Esophagus muscularis mucosa (tissue), 4 donors: Measurements from ENCODE around the gene RXRA. TPM values are rescaled to one million over a fixed set of nuclear protein-coding genes. Genes with fewer than 3 reads are reported as not detected.

Experiments used
- DNase-seq: peaks from one replicate; pipeline ENCODE4 v3.0.0-alpha.2; 2017; ENCODE audit errors: extremely low spot score
- H3K27ac ChIP-seq, 4 donors: fragments of 200-600 bp; sonication (generic); replicated peaks in 1 of 4; 1 replicate in 3 of 4; 2 replicates in 1 of 4; pipeline ENCODE4 v1.5.1; 2016 to 2019; ENCODE audit warnings: mild to moderate bottlenecking in 1 of 4
- H3K27me3 ChIP-seq, 4 donors: fragments of 200-600 bp; sonication (generic); one replicate each; pipeline versions ENCODE4 v1.5.1 to v1.6.0; 2016 to 2019
- H3K36me3 ChIP-seq, 4 donors: fragments of 200-600 bp; sonication (generic); one replicate each; pipeline ENCODE4 v1.5.1; 2016 to 2019
- H3K4me1 ChIP-seq, 4 donors: fragments of 200-600 bp; sonication (generic); one replicate each; pipeline ENCODE4 v1.5.1; 2016 to 2019
- H3K4me3 ChIP-seq, 4 donors: fragments of 200-600 bp; sonication (generic); 1 replicate in 2 of 4; 2 replicates in 2 of 4; pipeline ENCODE4 v1.5.1; 2016 to 2019; ENCODE audit warnings: mild to moderate bottlenecking in 4 of 4, moderate library complexity in 1 of 4
- H3K9me3 ChIP-seq, 4 donors: fragments of 200-600 bp; sonication (generic); 1 replicate in 3 of 4; 2 replicates in 1 of 4; pipeline ENCODE4 v1.5.1; 2016 to 2019
- EP300 ChIP-seq: sonication (generic); formaldehyde crosslinking; IDR thresholded peaks from one replicate; pipeline ENCODE4 v1.6.1; 2017; ENCODE audit warnings: antibody characterized with exemption
- POLR2A ChIP-seq: fragments of 450-650 bp; IDR thresholded peaks from one replicate; pipeline ENCODE4 v1.6.1; 2017; ENCODE audit warnings: antibody characterized with exemption, moderate library complexity, mild to moderate bottlenecking, low read depth
- POLR2AphosphoS5 ChIP-seq, 2 donors: sonication (generic); formaldehyde crosslinking; IDR thresholded peaks; one replicate each; pipeline ENCODE4 v1.6.1; 2017; ENCODE audit warnings: antibody characterized with exemption in 2 of 2
- WGBS: methylation state at CpG from one replicate; pipeline ENCODE4 v1.1.5; 2018; 5-methylcytosine and 5-hydroxymethylcytosine counted together
- intact Hi-C: fragments of 100-400 bp; cut with DNase I; formaldehyde crosslinking; loops from one replicate; pipeline ENCODE4 v1.15.1; 2023
- total RNA-seq, 4 donors: library from RNA; depleted of rRNA; stranded (reverse); fragments of >200 nt; gene quantifications; one replicate each; pipeline versions ENCODE4 v1.1.0 to v1.2.1, GENCODE V29; 2016
- TF ChIP-seq, protein P1 (sequence below), 3 experiments: fragments of 200-600 bp in 2 of 3; fragments of 450-650 bp in 1 of 3; sonication (generic) in 2 of 3; IDR thresholded peaks; one replicate each; pipeline ENCODE4 v1.5.1; 2017 to 2019; ENCODE audit warnings: antibody characterized with exemption in 3 of 3, mild to moderate bottlenecking in 2 of 3, moderate library complexity in 1 of 3

Gene RXRA
- total RNA-seq, 4 donors from 2014 or later: 46.4 to 81.0 (median 63.7) TPM

DNA sequence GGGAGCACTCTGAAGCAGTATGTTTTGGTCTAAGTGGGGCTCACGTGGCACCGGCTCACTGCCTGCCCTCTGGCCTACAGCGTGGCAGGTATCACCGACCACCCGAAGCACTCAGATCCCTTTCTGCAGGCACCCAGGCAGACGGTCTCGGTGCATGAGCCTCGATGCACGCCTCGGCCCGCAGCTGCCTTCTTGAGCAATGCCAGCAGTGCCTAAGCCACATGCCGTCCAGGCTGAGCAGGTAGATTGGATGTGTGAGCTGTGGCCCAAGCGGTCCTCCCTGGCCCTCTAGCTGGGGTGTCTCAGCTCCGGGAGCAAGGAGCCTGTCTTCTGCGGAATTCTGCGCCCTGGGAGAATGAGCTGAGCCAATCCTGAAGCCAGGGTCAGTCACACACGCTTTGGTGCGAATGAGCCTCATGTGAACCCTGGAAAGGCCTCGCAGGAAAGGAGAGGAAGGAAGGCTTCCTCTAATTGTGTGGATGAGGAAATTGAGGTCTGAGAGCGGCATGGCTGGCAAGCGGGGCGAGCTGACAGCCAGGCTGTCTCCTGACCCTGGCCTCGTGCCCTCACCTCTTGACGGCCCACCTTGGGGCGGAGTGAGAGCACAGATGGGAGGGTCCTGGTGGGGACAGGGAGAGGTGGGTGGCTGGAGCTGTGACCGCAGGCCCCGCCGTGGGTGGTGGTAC lies 14.4 kb downstream of the RXRA start:
- WGBS: 77% methylated on average over 27 of the region's 28 CpGs
- intact Hi-C loops: no loop called here
- H3K27ac ChIP-seq: peak overlapping the region; percentile 40 to 75 (median 68)
- TF ChIP-seq POLR2A: no peak
- peak in 1 of 2 donors; percentile 33 for TF ChIP-seq POLR2AphosphoS5 (IDR thresholded peaks at IDR 0.05)
- H3K27me3 ChIP-seq: no peaks in the 10 kb centered on the region
- no peak for DNase-seq
- H3K4me3 ChIP-seq: no peak overlapping the region
- H3K36me3 ChIP-seq: no peaks in the 10 kb centered on the region
- H3K4me1 ChIP-seq: peaks cover 97 to 100% (median 100%) of the 10 kb centered on the region in 4 donors
- H3K9me3 ChIP-seq: no peaks in the 10 kb centered on the region

DNA sequence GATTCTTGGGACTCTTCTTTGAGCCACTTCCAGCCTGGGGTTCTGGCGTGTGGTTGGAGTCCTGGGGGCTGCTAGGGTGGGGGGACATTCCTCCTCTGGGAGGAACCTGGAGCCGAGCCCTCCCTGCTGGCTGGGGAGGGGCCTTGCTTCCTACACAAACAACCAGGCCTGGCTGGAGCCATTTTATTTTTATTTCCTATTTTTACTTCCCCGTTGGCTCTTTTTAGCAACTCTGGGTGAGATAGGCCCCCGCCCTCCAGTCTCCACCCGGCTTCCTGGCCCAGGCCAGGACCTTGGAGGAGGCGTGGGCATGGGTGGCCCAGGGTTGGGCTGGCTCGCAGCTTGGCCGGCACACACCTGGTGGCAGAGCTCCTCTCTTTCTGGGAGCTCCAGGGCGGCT lies 15.1 kb downstream of the RXRA start:
- H3K27me3 ChIP-seq: no peaks in the 10 kb centered on the region
- intact Hi-C loops: no loop called here
- TF ChIP-seq, protein P1, sequence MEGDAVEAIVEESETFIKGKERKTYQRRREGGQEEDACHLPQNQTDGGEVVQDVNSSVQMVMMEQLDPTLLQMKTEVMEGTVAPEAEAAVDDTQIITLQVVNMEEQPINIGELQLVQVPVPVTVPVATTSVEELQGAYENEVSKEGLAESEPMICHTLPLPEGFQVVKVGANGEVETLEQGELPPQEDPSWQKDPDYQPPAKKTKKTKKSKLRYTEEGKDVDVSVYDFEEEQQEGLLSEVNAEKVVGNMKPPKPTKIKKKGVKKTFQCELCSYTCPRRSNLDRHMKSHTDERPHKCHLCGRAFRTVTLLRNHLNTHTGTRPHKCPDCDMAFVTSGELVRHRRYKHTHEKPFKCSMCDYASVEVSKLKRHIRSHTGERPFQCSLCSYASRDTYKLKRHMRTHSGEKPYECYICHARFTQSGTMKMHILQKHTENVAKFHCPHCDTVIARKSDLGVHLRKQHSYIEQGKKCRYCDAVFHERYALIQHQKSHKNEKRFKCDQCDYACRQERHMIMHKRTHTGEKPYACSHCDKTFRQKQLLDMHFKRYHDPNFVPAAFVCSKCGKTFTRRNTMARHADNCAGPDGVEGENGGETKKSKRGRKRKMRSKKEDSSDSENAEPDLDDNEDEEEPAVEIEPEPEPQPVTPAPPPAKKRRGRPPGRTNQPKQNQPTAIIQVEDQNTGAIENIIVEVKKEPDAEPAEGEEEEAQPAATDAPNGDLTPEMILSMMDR (IDR thresholded peaks at IDR 0.05): no peak
- TF ChIP-seq EP300: no peak
- no peak for TF ChIP-seq POLR2A
- no peak for TF ChIP-seq POLR2AphosphoS5 (IDR thresholded peaks at IDR 0.05)
- DNase-seq: no peak
- peaks cover 97 to 100% (median 100%) of the 10 kb centered on the region in 4 donors for H3K4me1 ChIP-seq
- no peaks in the 10 kb centered on the region for H3K9me3 ChIP-seq
- 70% methylated on average over 9 of the region's 9 CpGs for WGBS
- H3K4me3 ChIP-seq: no peak overlapping the region
- H3K27ac ChIP-seq: peak overlapping the region; percentile 40 to 75 (median 68)
- H3K36me3 ChIP-seq: no peaks in the 10 kb centered on the region

DNA sequence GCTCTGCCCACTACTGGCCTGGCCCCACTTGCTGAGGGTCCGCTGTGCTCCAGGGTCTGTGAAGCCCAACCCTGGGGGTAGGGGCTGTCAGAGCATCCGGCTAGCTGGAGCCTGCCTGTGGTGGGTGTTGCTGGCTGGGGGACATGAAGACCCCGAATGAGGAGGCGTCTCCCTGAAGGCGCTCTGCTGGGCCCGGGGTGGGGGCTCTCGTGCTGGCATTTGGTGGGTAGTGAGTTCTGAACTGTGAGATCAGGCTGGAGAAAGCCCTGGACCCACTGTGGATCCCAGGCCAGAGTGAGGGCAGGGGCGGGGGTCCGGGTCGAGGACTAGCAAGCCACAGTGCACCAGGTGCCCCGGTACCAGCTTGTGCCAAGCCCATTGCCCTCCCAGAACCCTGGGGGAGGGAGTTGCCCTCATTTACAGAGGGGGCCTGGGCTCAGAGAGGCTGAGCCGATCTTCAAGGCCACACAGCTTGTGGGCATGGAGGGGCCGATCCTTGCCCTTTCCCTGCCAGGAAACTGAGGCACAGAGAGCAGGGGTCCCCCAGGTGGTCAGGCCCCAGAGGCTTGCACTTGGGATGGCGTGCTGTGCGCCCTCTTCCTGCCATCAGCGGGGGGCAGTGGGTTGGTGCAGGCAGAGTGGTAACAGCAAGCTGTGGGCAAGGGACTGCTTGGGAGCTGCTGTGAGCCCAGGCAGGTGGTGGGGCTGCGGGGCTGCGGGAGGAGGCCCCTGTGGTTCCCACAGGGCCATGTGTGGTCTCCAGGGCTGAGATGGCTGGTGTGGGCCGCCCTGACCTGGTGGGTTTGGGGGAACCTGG lies 15.9 kb downstream of the RXRA start:
- Histone ChIP-seq H3K27me3 (no peaks in the 10 kb centered on the region), H3K9me3 (no peaks in the 10 kb centered on the region), H3K36me3 (no peaks in the 10 kb centered on the region), H3K4me1 (peaks cover 97 to 100% (median 100%) of the 10 kb centered on the region in 4 donors), H3K4me3 (no peak overlapping the region), H3K27ac (peak overlapping the region in 3 of 4 donors; percentile 65 to 75 (median 71))
- no peak for DNase-seq
- intact Hi-C loops: no loop called here
- 92% methylated on average over 7 of the region's 19 CpGs for WGBS
- no peak for TF ChIP-seq POLR2AphosphoS5 (IDR thresholded peaks at IDR 0.05)
- TF ChIP-seq, protein P1 (IDR thresholded peaks at IDR 0.05): no peak
- no peak for TF ChIP-seq POLR2A
- no peak for TF ChIP-seq EP300

DNA sequence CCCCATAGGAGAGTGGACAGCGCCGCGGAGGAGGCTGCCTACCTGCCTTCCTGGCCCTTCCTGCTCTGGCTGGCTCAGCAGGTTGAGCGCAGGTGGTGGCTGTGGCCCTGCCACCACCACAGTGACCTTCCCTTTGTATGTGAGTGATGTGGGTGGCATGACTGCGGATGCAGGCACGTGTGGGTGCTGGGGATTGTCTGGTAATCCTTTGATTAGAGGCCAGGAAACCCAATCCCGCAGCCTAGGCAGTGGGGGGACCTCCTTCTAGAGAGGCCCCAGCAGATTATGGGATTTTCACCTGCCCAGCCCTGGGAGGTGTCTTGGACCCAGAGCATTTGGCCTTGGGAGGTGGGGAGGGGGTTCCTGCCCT lies 16.5 kb downstream of the RXRA start:
- TF ChIP-seq POLR2AphosphoS5 (IDR thresholded peaks at IDR 0.05) (no peak), EP300 (no peak), POLR2A (no peak)
- TF ChIP-seq, protein P1 (IDR thresholded peaks at IDR 0.05): no peak
- Histone ChIP-seq H3K9me3 (no peaks in the 10 kb centered on the region), H3K4me3 (no peak overlapping the region), H3K27me3 (no peaks in the 10 kb centered on the region), H3K4me1 (peaks cover 98 to 100% (median 100%) of the 10 kb centered on the region in 4 donors), H3K36me3 (no peaks in the 10 kb centered on the region), H3K27ac (peak overlapping the region in 1 of 4 donors; percentile 27)
- no peak for DNase-seq
- 72% methylated on average over 3 of the region's 7 CpGs for WGBS
- intact Hi-C loops: no loop called here

DNA sequence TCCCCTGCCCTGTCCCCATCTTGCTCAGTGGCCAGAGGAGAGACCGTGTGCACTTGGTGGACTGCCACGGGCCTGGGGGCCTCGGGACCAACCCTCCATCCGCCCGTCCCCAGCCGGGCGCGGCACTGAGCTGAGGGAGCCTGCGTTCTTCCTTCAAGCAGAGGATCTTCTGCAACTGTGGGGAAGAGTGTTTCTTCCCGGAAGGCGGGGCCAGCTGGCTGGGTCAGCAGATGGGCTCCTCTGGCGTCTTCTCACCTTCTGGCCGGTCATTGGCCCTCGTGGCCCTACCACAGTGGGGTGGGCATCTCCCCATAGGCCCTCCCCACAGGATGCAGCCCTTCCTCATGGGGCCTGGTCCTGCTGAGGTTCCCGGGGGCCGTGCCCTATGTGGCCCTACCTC lies 17.4 kb downstream of the RXRA start:
- Histone ChIP-seq H3K36me3 (no peaks in the 10 kb centered on the region), H3K27ac (peak overlapping the region; percentile 37 to 57 (median 48)), H3K4me3 (no peak overlapping the region), H3K9me3 (no peaks in the 10 kb centered on the region), H3K4me1 (peaks cover 98 to 100% (median 100%) of the 10 kb centered on the region in 4 donors), H3K27me3 (no peaks in the 10 kb centered on the region)
- DNase-seq: no peak
- WGBS: 84% methylated on average over 5 of the region's 16 CpGs
- TF ChIP-seq, protein P1 (IDR thresholded peaks at IDR 0.05): no peak
- no peak for TF ChIP-seq POLR2A
- TF ChIP-seq POLR2AphosphoS5 (IDR thresholded peaks at IDR 0.05): peak in 1 of 2 donors; percentile 30
- intact Hi-C loops: no loop called here
